Stimulated activated naive CD4-positive, alpha-beta T cell (primary cell): ENCODE measurements around the gene MAML2.

Source experiments
- DNase-seq, 6 experiments: peaks; one replicate each; lab custom pipeline; 2025; lab: John Stamatoyannopoulos, UW

Gene MAML2

GRCh38 chr11:96339706-96340554, 3.1 kb downstream of the MAML2 start:
- DNase-seq: peak in 1 of 6 experiments; percentile 8

- peak in 3 of 6 experiments; percentile 4 to 22 (median 21) for DNase-seq
Measured at GRCh38 chr11:96338910-96339705, 3.9 kb downstream of the MAML2 start.

GRCh38 chr11:96337541-96338431, 5.2 kb downstream of the MAML2 start:
- peak in 5 of 6 experiments; percentile 8 to 43 (median 30) for DNase-seq

GRCh38 chr11:96335388-96335787, 7.6 kb downstream of the MAML2 start:
- no peak for DNase-seq

- DNase-seq: no peak
Measured at GRCh38 chr11:96334219-96334618, 8.8 kb downstream of the MAML2 start.

- DNase-seq: no peak
Measured at GRCh38 chr11:96333191-96333719, 9.7 kb downstream of the MAML2 start.

GRCh38 chr11:96332126-96332771, 10.7 kb downstream of the MAML2 start:
- no peak for DNase-seq

GRCh38 chr11:96331699-96332116, 11.3 kb downstream of the MAML2 start:
- no peak for DNase-seq

GRCh38 chr11:96330511-96330859, 12.5 kb downstream of the MAML2 start:
- DNase-seq: no peak

- no peak for DNase-seq
Measured at GRCh38 chr11:96329855-96330510, 13.0 kb downstream of the MAML2 start.

GRCh38 chr11:96329419-96329818, 13.6 kb downstream of the MAML2 start:
- no peak for DNase-seq

- no peak for DNase-seq
Measured at GRCh38 chr11:96328395-96329010, 14.5 kb downstream of the MAML2 start.

- DNase-seq: no peak
Measured at GRCh38 chr11:96326959-96327358, 16.0 kb downstream of the MAML2 start.

GRCh38 chr11:96324912-96325311, 18.1 kb downstream of the MAML2 start:
- no peak for DNase-seq

- DNase-seq: no peak
Measured at GRCh38 chr11:96323642-96323985, 19.4 kb downstream of the MAML2 start.

- DNase-seq: no peak
Measured at GRCh38 chr11:96322775-96323641, 20.0 kb downstream of the MAML2 start.

GRCh38 chr11:96321091-96321490, 21.9 kb downstream of the MAML2 start:
- no peak for DNase-seq

- no peak for DNase-seq
Measured at GRCh38 chr11:96319898-96320656, 22.9 kb downstream of the MAML2 start.

GRCh38 chr11:96318850-96319249, 24.1 kb downstream of the MAML2 start:
- no peak for DNase-seq
